Heart left ventricle (tissue), 13 donors: ENCODE data around the gene ENOX1.

Experiments
- CTCF ChIP-seq, 12 donors: fragments of 200-600 bp; sonication (generic) in 4 of 12; IDR thresholded peaks; one replicate each; pipeline versions ENCODE4 v1.5.0 to v1.8.0; 2018 to 2022; ENCODE audit warnings: antibody characterized with exemption in 12 of 12, mild to moderate bottlenecking in 5 of 12
- POLR2A ChIP-seq, 2 donors: fragments of 450-650 bp; IDR thresholded peaks; one replicate each; pipeline ENCODE4 v1.6.1; 2017; ENCODE audit warnings: antibody characterized with exemption in 2 of 2, mild to moderate bottlenecking in 2 of 2, moderate library complexity in 2 of 2
- donor health status: ischemic (EF 13 %, LVEDD 7.1; RV severe dilation, severe dysfunction).
- donor health status: DM: no; HTN: yes; CAD: no.
- donor health status: DM: no; HTN: no; CAD: no.
- donor health status: ischemic (EF 25% LVEDD 6.9; RV normal size, moderate dysfunction).
- donor health status: ischemic (EF 25% LVEDD 5.7; RV mildly dilated, moderate dysfunction).
- donor health status: ischemic (EF 35%, LVEDD 5.7; RV mildly dilated, moderate dysfunction).
- donor health status: nonischemic (EF 11% LVEDD 7.7; RV severe dilation, severe dysfunction).
- donor health status: DM: yes; HTN: yes; CAD: no.
- donor health status: PGD.
- donor health status: ischemic (EF 29% LVEDD 5.4; RV normal size, mild dysfunction).
- donor health status: nonischemic (EF 23%, LVEDD 6.1; RV moderate dilation, normal function).

- TF ChIP-seq CTCF (IDR thresholded peaks at IDR 0.05) = no peak
- TF ChIP-seq POLR2A (IDR thresholded peaks at IDR 0.05) = no peak
These were observed 438.9 kb downstream of the ENOX1 start for GRCh38 chr13:43347877-43348276.
